GM19023 (cell line): ENCODE measurements around the gene TMEM198.

Experiments used
- ATAC-seq: cut with Tn5 transposase; IDR thresholded peaks from one replicate; pipeline ENCODE4 v1.9.1; 2021; ENCODE audit warnings: mild to moderate bottlenecking, moderate library complexity; ENCODE audit not compliant: unreplicated experiment

The TMEM198 gene

DNA sequence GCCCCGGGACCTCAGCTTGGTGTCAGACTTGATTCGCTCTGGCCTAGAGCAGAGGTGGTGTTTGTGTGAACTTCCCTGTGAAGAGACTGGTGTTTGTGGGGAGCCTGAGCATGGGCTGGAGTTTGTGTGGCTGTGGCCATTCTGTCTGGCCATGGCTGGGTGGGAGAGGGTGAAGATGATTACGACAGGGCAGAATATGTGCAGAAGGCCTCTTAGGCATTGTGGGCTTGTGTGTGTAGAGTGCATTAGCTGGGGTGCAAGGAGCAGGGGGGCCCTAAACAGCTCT lies 17.0 kb downstream of the TMEM198 start:
- no peak for ATAC-seq

DNA sequence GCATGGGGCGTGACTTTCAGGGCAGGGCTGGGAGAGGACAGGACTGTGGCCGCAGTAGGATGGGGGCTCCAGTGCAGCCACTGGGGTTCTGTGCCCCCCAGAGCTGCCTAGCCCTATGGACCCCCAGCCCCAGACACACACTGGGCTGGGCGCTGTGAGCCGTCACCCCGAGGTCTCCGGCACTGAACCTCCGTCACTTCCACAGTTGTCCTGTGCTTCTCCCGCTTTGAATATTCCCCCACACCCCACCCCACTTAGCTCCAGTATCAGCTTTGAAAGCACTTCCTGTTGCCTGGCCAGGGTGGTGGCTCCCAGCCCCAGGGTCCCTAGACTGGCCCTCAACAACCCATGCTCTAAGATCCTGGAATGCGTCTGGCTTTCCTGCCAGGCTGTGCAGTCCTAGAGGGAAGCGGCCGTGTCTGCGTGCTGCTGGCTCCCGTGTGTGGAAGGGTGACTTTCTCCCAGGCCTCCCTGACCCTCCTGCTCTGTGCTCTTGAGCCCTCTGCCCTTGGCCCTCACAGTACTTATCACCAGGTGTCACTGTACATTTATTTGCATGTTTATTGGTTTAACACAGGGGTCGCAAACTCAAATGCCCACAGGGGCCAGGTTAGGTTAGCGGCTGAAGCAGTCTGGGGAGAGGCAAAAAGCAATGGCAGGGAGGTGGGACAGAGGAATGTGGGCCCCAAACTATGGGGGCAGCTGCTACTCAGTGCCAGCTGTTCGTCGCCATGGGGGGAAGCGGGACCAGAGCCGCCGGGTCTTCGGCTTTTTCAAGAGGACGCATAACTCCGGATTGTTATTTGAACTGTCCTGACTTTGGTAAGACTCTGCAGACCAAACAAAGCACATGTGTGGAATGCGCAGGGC lies 17.6 kb downstream of the TMEM198 start:
- ATAC-seq = no peak

- ATAC-seq = no peak
Observed at GRCh38 chr2:219562049-219563020, 18.5 kb downstream of the TMEM198 start.

- no peak for ATAC-seq
Observed at GRCh38 chr2:219563271-219563928, 19.6 kb downstream of the TMEM198 start.

- no peak for ATAC-seq
Observed at GRCh38 chr2:219565130-219566080, 21.6 kb downstream of the TMEM198 start.

DNA sequence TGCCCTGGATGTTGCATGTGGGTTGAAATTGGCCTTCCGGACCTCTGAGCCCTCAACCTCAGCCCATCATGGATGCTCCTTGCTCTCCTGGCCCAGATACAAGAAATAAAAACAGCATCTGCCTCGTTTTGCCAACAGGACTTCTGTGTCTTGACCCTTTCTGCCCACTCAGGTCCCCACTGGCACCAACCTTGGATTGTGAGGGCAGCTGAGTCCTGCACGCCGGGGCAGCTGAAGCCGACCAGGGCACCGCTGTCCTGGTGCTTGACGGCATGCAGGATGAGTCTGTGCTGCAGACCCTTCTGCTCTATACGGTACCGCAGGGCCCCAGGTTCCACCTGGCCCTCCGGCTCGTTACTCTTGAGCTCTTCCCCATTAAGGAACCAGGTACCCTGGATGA lies 22.8 kb downstream of the TMEM198 start:
- no peak for ATAC-seq

GRCh38 chr2:219567131-219567530 lies 23.3 kb downstream of the TMEM198 start:
- ATAC-seq = no peak

GRCh38 chr2:219567791-219568361 lies 24.0 kb downstream of the TMEM198 start:
- ATAC-seq = no peak

GRCh38 chr2:219569041-219569440 lies 25.2 kb downstream of the TMEM198 start:
- ATAC-seq = no peak

DNA sequence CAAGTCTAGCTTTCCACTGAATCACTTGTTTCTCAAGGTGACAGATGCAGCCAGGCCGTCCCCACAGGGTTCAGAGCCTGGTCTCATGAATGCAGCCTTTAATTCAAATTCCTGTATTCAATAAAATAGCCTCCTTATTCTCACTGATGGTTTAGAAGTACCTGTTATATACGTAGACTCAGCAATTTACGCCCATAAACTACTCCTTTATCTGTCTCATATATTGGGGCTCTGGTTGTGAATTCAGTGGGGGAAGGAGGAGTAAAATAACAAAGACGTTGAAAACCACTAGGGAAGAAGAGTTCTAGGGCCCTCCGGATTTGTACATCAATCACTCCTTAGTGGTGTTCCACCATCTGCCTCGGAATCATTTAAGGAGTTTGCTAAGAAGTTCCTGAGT lies 25.8 kb downstream of the TMEM198 start:
- no peak for ATAC-seq

DNA sequence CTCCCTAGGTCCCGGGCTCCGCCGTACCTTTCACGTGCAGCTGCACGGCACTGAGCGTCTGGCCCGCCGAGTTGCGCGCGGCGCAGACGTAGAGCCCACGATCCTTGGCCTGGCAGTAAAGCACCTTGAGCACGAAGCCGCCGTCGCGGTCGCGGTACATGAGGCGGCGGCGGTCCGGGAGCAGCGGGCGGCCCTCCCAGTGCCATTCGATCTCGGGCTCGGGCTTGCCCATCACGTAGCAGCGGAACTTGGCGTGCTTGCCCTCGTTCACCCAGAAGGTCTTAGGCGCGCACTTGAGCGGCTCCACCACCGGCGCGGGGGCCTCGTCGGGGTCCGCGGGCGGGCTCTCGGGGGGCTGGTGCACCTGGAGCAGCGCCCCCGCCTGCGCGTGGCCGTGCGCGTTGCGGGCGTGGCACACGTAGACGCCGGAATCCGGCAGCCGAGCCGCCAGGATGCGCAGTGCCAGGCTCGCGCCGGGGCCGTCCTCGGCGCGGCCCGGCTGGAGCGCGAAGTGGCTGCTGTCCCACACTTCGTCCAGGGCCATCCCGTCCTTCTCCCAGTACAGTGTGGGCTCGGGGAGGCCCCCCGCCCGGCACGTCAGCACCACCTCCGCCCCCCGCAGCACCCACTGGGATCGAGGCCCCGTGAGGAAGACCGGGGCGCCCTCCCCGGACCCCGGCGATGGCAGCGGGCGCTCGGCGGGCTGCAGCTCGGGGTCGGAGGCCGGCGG lies 26.5 kb downstream of the TMEM198 start:
- no peak for ATAC-seq

DNA sequence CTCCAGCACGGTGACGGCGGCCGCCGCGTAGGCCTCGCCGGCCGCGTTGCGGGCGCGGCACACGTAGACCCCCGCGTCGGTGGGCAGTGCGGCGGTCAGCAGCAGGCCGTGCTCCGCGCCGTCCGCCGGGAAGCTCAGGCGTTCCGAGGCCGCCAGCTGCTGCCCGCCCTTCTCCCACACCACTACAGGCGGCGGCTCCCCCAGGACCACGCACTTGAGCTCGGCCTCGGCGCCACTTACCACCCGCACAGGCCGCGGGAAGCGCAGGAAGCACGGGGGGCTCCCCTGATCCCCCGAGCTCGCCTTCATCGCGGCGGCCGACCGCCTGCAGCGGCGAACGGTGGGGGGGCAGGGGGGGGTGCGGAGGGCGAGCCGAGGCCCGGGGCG lies 27.1 kb downstream of the TMEM198 start:
- ATAC-seq = no peak

GRCh38 chr2:219571311-219572236 lies 27.7 kb downstream of the TMEM198 start, which contains the start of gene OBSL1:
Gene OBSL1, minus strand, starts transcription at chr2:219571539. Its CDS starts 307 bp downstream, at chr2:219571232.
- no peak for ATAC-seq

DNA sequence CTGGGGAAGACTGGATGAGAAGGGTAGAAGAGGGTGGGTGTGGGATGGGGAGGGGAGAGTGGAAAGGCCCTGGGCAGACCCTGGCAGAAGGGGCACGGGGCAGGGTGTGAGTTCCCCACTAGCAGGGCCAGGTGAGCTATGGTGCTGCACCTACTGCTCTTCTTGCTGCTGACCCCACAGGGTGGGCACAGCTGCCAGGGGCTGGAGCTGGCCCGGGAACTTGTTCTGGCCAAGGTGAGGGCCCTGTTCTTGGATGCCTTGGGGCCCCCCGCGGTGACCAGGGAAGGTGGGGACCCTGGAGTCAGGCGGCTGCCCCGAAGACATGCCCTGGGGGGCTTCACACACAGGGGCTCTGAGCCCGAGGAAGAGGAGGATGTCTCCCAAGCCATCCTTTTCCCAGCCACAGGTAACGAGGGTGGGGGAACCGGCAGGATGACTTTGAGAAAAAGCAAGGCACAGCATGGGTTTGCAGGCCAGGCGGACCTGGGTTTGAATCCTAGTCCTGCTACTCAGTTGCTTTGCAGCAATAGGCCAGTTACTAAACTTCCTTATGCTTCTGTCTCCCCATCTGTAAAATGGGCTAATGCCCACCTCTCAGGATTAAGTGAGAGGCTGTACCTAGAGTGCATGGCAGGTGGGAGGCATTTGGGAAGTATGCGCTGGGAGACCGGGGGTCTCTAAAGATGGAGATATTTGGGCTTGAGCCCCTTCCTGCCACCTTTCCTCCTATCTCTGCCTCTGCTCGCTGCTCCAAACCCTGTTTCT lies 28.6 kb downstream of the TMEM198 start, which contains the start of gene INHA:
Gene INHA (plus strand): TSS at position 74 of the 765 bp plus-strand sequence. CDS start 65 bp downstream, at position 139.
- ATAC-seq = no peak

DNA sequence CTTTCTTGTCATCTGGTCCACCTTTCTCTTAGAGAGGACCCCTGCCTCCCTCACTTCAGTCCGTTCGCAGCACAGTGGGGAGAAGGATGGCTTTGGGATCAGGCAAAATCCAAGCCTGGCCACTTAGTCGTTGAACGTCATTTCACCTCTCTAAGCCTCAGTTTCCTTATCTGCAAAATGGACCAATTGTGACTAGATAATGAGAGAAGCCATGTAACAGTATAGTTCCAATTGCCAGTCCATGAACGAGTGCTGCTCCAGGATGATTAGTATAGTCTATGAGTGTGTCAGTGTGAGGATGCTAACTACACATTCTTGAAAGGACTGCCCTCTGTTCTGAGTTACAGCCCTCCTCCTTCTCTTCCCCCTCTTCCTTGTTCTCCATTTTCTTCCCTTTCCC lies 29.3 kb downstream of the TMEM198 start:
- no peak for ATAC-seq

DNA sequence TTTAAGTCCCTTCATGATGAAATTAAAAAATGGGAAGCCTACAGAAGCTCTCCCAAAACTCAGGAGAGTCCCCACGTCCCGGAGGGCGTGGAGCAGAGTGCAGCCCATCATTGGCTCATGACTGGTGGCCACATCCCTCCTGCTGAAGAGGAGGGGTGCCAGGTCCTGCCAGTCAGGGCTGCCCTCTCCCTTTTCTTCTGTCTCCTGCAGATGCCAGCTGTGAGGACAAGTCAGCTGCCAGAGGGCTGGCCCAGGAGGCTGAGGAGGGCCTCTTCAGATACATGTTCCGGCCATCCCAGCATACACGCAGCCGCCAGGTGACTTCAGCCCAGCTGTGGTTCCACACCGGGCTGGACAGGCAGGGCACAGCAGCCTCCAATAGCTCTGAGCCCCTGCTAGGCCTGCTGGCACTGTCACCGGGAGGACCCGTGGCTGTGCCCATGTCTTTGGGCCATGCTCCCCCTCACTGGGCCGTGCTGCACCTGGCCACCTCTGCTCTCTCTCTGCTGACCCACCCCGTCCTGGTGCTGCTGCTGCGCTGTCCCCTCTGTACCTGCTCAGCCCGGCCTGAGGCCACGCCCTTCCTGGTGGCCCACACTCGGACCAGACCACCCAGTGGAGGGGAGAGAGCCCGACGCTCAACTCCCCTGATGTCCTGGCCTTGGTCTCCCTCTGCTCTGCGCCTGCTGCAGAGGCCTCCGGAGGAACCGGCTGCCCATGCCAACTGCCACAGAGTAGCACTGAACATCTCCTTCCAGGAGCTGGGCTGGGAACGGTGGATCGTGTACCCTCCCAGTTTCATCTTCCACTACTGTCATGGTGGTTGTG lies 30.9 kb downstream of the TMEM198 start:
- ATAC-seq = no peak
